Uterus (tissue), 4 donors: ENCODE data around the gene WWOX. TPM values are rescaled to one million over a fixed set of nuclear protein-coding genes. Genes with fewer than 3 reads are reported as not detected.

Source experiments
- DNase-seq, 2 donors: peaks; one replicate each; pipeline ENCODE4 v3.0.0-alpha.2; 2019 to 2020
- H3K27ac ChIP-seq, 2 donors: fragments of 200-600 bp; sonication (generic); 1 replicate in 1 of 2; 2 replicates in 1 of 2; pipeline ENCODE4 v1.5.1; 2016 to 2018
- H3K27me3 ChIP-seq, 2 donors: fragments of 200-600 bp; sonication (generic); one replicate each; pipeline ENCODE4 v1.5.1; 2018 to 2019; ENCODE audit warnings: control low read depth in 1 of 2
- H3K36me3 ChIP-seq, 2 donors: fragments of 200-600 bp; sonication (generic); one replicate each; pipeline ENCODE4 v1.5.1; 2019; ENCODE audit warnings: control low read depth in 1 of 2
- H3K4me1 ChIP-seq, 2 donors: fragments of 200-600 bp; sonication (generic); one replicate each; pipeline ENCODE4 v1.5.1; 2018 to 2019; ENCODE audit warnings: control low read depth in 1 of 2
- H3K4me3 ChIP-seq, 2 donors: fragments of 200-600 bp; sonication (generic); 1 replicate in 1 of 2; 2 replicates in 1 of 2; pipeline ENCODE4 v1.5.1; 2018 to 2019; ENCODE audit warnings: mild to moderate bottlenecking in 1 of 2
- H3K9me3 ChIP-seq, 2 donors: fragments of 200-600 bp; sonication (generic); one replicate each; pipeline ENCODE4 v1.5.1; 2019; ENCODE audit warnings: control low read depth in 1 of 2
- POLR2A ChIP-seq, 2 donors: fragments of 450-650 bp; IDR thresholded peaks; one replicate each; pipeline ENCODE4 v1.6.1; 2016; ENCODE audit warnings: antibody characterized with exemption in 2 of 2, mild to moderate bottlenecking in 1 of 2, moderate library complexity in 1 of 2
- intact Hi-C: fragments of 100-400 bp; cut with DNase I; formaldehyde crosslinking; loops from one replicate; pipeline ENCODE4 v1.15.1; 2023; ENCODE audit warnings: low total_unique reads
- total RNA-seq, 4 donors: library from RNA; depleted of rRNA in 3 of 4; stranded (reverse); fragments of >200 nt in 3 of 4; gene quantifications; one replicate each; pipeline versions ENCODE4 v1.1.0 to v1.2.4, GENCODE V29; 2014 to 2023
- TF ChIP-seq, protein P1 (sequence below), 4 experiments: fragments of 200-600 bp in 2 of 4; fragments of 450-650 bp in 2 of 4; sonication (generic) in 2 of 4; IDR thresholded peaks; one replicate each; pipeline ENCODE4 v1.5.1; 2016 to 2019; ENCODE audit warnings: antibody characterized with exemption in 4 of 4, mild to moderate bottlenecking in 2 of 4, moderate library complexity in 1 of 4
- donor health status: DM: yes; HTN: yes; CAD: no.

WWOX gene
- total RNA-seq, 4 donors from 2014 or later: 34.1 to 99.9 (median 55.8) TPM

DNA sequence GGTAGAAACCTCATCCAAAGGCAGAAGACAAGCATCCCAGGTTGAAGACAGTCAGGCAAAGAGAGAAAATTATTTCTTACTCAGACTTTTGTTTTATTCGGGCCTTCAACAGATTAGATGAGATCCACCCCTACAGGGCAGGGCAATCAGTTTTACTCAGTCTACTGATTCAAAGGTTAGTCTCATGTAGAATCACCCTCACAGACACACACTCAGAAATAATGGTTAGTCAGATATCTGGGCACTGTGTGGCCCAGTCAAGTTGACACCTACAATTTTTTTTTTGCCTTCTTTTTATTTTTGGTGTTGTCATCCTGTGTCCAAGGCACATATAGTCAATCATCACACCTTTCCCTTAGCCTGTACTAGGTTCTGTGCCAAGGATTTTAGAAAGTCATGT lies 729.8 kb downstream of the WWOX start:
- Histone ChIP-seq H3K4me1 (no peaks in the 10 kb centered on the region), H3K27me3 (no peaks in the 10 kb centered on the region), H3K4me3 (no peak overlapping the region), H3K9me3 (no peaks in the 10 kb centered on the region), H3K27ac (no peak overlapping the region), H3K36me3 (no peaks in the 10 kb centered on the region)
- intact Hi-C loops: no loop called here
- DNase-seq: no peak
- TF ChIP-seq POLR2A (IDR thresholded peaks at IDR 0.05): no peak
- TF ChIP-seq, protein P1, sequence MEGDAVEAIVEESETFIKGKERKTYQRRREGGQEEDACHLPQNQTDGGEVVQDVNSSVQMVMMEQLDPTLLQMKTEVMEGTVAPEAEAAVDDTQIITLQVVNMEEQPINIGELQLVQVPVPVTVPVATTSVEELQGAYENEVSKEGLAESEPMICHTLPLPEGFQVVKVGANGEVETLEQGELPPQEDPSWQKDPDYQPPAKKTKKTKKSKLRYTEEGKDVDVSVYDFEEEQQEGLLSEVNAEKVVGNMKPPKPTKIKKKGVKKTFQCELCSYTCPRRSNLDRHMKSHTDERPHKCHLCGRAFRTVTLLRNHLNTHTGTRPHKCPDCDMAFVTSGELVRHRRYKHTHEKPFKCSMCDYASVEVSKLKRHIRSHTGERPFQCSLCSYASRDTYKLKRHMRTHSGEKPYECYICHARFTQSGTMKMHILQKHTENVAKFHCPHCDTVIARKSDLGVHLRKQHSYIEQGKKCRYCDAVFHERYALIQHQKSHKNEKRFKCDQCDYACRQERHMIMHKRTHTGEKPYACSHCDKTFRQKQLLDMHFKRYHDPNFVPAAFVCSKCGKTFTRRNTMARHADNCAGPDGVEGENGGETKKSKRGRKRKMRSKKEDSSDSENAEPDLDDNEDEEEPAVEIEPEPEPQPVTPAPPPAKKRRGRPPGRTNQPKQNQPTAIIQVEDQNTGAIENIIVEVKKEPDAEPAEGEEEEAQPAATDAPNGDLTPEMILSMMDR (IDR thresholded peaks at IDR 0.05): no peak

DNA sequence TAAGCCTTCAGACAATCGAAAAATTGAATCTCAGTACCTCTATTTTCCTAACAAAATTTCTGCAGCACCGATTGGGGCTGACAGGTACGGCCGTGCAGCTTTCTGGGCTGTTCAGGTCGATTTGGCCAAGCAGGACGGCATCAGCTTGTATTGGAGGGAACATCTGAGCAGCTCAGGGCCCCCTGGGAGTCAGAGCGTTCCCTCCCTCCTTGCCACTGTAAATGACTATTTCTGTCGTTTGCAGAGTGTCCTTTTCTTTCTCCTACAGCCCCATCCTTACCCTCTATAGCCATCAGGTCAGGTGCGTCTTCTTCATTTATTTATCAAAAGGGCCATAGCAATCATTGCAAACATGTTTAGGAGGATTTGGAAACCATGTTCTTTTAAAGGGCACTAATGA lies 731.1 kb downstream of the WWOX start:
- H3K4me1 ChIP-seq: no peaks in the 10 kb centered on the region
- no peak for TF ChIP-seq POLR2A (IDR thresholded peaks at IDR 0.05)
- TF ChIP-seq, protein P1 (IDR thresholded peaks at IDR 0.05): no peak
- DNase-seq: no peak
- no peak overlapping the region for H3K27ac ChIP-seq
- no peaks in the 10 kb centered on the region for H3K27me3 ChIP-seq
- no peaks in the 10 kb centered on the region for H3K9me3 ChIP-seq
- H3K4me3 ChIP-seq: no peak overlapping the region
- no peaks in the 10 kb centered on the region for H3K36me3 ChIP-seq
- intact Hi-C loops: no loop called here

DNA sequence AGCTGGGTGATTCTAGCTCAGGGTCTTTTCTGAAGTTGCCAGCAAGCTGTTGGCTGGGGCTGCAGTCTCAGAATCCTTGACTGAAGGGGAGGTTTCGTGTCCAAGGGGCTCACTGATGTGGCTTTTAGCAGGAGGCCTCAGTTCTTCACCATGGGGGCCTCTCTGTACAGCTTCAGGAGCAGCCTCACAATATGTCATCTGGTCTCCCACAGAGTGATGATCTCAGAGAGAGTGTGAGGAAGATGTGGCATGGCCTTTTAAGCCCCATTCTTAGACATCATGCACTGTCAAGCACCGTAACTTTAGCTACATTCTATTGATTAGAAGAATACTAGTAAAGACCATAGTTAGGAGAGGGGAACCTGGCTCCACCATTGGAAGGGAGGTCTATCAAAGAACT lies 732.6 kb downstream of the WWOX start:
- H3K27me3 ChIP-seq: no peaks in the 10 kb centered on the region
- no peaks in the 10 kb centered on the region for H3K36me3 ChIP-seq
- no peak for TF ChIP-seq POLR2A (IDR thresholded peaks at IDR 0.05)
- TF ChIP-seq, protein P1 (IDR thresholded peaks at IDR 0.05): no peak
- no peak for DNase-seq
- no peak overlapping the region for H3K27ac ChIP-seq
- no peaks in the 10 kb centered on the region for H3K4me1 ChIP-seq
- no peaks in the 10 kb centered on the region for H3K9me3 ChIP-seq
- intact Hi-C loops: no loop called here
- no peak overlapping the region for H3K4me3 ChIP-seq

DNA sequence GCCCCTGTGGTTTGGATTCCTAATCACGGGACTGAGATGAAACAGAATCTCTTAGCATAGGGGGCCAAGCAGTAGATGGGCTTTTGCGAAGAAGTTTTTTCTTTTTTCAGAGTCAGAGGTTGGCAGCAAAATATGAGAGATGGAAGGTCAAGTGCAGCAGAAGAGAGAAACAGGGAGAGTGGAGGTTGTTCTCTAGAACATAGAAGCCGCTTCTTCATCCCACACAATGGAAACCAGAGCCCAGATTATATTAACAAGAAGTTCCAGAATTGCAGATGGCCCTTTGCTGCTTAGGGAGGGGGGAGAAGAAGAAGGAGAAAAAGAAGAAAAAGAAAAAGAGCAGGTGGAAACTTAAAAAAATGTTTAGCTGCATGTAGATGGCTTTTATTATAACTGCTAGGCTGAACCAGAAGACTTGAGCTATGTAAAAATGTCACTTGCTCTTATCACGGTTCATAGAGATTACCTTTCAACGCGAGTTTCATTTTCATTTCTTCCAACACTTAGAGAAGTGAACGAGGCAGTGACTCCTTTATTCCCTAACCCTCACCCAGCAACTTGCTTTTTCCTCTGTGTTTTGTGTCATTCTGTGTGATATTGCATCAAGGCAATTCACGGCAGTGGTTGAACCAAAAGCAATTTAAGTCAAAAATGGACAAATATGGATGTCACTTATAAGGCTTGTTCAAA lies 737.5 kb downstream of the WWOX start:
- intact Hi-C loops: no loop called here
- Histone ChIP-seq H3K4me3 (no peak overlapping the region), H3K9me3 (no peaks in the 10 kb centered on the region), H3K4me1 (no peaks in the 10 kb centered on the region), H3K36me3 (no peaks in the 10 kb centered on the region), H3K27me3 (no peaks in the 10 kb centered on the region), H3K27ac (no peak overlapping the region)
- DNase-seq: no peak
- TF ChIP-seq, protein P1 (IDR thresholded peaks at IDR 0.05): no peak
- TF ChIP-seq POLR2A (IDR thresholded peaks at IDR 0.05): no peak

DNA sequence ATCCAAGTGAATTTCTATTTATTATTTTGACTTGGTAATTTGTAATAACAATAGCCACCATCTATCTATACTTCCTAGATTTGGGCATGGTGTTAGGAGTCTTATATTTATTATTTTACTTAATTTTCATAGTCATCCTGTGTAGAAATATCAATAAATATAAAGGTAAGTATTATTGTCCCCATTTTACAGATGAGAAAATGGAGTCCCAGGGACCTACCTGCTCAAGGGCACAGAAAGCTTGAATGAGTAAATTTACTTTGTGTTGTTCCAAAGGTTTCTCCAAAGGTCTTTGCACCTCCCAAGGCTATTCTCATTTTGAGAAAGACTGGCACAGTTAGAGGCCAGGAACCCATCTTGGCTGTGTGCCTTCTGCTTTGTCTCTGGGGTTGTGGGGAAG lies 738.3 kb downstream of the WWOX start:
- Histone ChIP-seq H3K9me3 (no peaks in the 10 kb centered on the region), H3K36me3 (no peaks in the 10 kb centered on the region), H3K27ac (no peak overlapping the region), H3K27me3 (no peaks in the 10 kb centered on the region), H3K4me3 (no peak overlapping the region), H3K4me1 (no peaks in the 10 kb centered on the region)
- TF ChIP-seq, protein P1 (IDR thresholded peaks at IDR 0.05): no peak
- no peak for TF ChIP-seq POLR2A (IDR thresholded peaks at IDR 0.05)
- intact Hi-C loops: no loop called here
- DNase-seq: no peak
